Measurements from ENCODE around the gene PTGES3L. TPM values are rescaled to one million over a fixed set of nuclear protein-coding genes. Genes with fewer than 3 reads are reported as not detected.
A peak's percentile ranks its signal among the peaks of the same experiment; 100 is the strongest.

PTGES3L gene
- 0.10 TPM in 1 of 2 replicates, not detected in the other for total RNA-seq (2014; rRNA removed; shearing (Covaris generic))
- polyA plus RNA-seq (2015; cell fraction: cytosol; rRNA removed): 0.17 and 0.41 TPM in 2 replicates
- polyA plus RNA-seq (2015; cell fraction: nucleus; rRNA removed): 0.88 and 1.6 TPM in 2 replicates

DNA sequence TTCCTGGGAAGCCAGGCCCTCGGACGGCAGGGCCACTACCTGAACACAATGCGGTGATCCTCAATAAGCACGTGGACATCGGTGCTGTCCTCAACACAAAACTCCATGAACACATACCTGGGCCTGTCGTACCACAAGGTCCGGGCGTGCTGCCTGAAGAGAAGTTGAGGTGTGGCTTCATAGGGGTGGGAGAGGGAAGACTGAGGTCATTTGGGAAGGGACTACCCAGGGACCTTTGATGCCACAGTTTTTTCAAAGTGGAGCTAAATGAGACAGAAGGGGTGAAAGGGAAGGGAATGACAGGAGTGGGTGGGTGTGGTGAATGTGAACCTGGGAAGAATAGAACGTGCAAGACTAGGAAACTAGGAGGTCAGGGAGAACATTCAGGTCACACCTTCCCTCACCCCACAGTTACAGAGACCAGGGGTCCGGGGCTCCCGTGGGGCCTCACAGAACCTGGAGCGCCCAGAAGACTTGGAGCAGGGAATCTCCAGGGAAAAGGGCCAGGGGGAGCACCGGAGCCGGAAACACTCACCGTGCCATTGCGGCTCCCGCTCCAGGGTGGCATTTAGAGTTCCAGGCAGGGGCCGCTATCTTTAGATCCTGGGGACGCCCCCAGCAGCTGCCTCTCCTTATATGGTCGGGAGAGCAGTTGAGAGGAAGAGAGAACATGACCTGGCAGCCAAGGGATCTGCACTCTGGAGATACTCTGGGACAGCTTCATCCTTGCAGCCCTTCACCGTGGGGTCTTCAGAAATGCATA is at the start of gene PTGES3L:
TSS of gene PTGES3L (minus strand) at position 570 of the 763 bp plus-strand sequence. CDS start at position 543, 27 bp downstream.
- DNase-seq (ENCODE audit: low read depth): peak; percentile 57

GRCh38 chr17:43028221-43028861 is 48.5 kb upstream of the PTGES3L start:
- DNase-seq (ENCODE audit: low read depth): no peak

GRCh38 chr17:43027091-43028032 is 47.5 kb upstream of the PTGES3L start:
- no peak for DNase-seq (ENCODE audit: low read depth)

DNA sequence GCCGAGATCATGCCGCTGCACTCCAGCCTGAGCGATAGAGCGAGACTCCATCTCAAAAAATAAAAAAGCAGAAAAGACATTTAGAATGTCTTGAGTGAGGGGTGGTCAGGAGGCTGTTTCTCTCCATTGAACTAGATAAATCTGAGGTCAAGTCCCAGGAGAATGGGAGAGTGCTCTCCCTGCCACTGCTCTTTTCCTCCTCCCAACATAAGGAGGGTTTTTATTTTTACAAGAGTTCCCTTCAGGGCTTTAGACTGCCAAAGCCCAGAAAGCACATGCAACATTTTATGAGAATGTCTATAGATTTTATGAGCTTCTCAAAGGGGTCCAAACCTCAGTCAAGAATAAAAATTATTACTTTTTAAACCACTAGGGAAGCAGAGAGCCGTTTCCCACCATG is 46.7 kb upstream of the PTGES3L start:
- no peak for DNase-seq (ENCODE audit: low read depth)

GRCh38 chr17:43025766-43026537 is 46.1 kb upstream of the PTGES3L start:
- no peak for DNase-seq (ENCODE audit: low read depth)

GRCh38 chr17:43025290-43025657 is 45.4 kb upstream of the PTGES3L start:
- no peak for DNase-seq (ENCODE audit: low read depth)

DNA sequence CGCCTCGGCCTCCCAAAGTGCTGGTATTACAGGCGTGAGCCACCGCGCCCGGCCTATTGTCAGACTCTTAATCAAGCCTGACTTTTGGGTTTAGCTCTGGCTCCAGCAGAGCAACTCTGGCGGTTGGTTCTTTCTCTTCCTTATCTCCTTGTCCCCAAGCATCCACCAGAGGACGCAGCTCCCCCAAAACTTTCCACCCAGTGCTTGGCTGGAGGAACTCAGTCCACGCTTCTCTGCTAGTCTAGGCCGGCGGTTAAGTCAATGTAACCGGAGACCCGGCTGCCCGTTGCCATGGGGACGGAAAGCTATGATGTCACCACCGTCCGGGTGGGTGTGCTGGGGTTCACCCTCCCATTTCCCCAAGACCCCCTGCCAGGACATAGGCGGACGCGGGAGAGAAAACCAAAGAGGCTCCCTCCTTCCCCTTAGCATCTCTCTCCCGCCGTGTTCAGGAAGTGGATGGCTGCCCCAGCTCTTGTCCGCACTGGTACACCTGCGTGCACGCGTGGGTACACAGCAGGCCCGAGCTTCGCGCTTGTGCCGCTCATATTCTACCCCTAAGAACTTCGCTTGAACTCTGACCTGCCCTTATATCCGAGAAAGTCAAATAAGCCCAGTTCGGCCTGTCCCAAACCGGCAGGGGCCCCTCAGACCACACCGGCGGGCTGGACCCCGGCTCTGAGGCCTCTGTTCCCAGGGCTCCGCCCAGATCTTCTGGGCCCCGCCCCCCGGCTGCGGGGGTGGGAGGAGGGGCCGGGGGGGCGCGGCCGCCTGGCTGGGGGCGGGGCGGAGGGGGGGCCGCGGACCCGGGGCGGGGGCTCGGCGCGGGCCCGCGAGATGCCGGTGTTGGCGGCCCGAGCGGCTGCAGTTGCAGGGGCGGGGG is 44.8 kb upstream of the PTGES3L start, which contains the start of gene RND2:
TSS of gene RND2 (plus strand) at position 825 of the 883 bp plus-strand sequence. CDS start 117 bp downstream, outside the sequence.
- DNase-seq (ENCODE audit: low read depth): peak; percentile 88

- peak; percentile 70 for DNase-seq (ENCODE audit: low read depth)
These were observed 42.0 kb upstream of the PTGES3L start, which contains the start of gene VAT1 for GRCh38 chr17:43021741-43022512. VAT1 (minus strand) TSS chr17:43022385; CDS start chr17:43022322, 63 bp downstream.

GRCh38 chr17:43020789-43021740 is 41.2 kb upstream of the PTGES3L start:
- peak; percentile 71 for DNase-seq (ENCODE audit: low read depth)

- DNase-seq (ENCODE audit: low read depth): no peak
These were observed 40.2 kb upstream of the PTGES3L start for GRCh38 chr17:43020030-43020621.

DNA sequence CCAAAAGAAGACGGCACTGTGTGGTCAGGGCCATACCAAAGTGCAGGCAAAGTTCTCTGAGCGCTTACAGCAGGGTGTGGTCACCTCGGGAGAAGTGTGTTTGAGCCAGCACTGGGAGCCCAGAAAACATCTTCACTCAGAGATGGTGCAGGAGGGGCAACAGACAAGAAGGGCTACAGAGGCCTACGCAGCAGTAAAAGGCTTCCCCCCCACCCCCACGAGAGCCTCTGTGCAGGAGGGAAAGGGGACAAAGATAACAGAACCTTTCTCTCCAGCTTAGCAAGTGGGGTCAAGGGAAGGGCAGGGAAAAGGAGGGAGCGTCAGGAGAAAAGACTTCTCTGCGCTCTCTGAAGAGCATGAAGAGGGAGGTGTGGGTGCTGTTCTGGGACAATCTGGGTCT is 39.5 kb upstream of the PTGES3L start:
- DNase-seq (ENCODE audit: low read depth): no peak

- DNase-seq (ENCODE audit: low read depth): no peak
These were observed 39.1 kb upstream of the PTGES3L start for GRCh38 chr17:43018932-43019331.

DNA sequence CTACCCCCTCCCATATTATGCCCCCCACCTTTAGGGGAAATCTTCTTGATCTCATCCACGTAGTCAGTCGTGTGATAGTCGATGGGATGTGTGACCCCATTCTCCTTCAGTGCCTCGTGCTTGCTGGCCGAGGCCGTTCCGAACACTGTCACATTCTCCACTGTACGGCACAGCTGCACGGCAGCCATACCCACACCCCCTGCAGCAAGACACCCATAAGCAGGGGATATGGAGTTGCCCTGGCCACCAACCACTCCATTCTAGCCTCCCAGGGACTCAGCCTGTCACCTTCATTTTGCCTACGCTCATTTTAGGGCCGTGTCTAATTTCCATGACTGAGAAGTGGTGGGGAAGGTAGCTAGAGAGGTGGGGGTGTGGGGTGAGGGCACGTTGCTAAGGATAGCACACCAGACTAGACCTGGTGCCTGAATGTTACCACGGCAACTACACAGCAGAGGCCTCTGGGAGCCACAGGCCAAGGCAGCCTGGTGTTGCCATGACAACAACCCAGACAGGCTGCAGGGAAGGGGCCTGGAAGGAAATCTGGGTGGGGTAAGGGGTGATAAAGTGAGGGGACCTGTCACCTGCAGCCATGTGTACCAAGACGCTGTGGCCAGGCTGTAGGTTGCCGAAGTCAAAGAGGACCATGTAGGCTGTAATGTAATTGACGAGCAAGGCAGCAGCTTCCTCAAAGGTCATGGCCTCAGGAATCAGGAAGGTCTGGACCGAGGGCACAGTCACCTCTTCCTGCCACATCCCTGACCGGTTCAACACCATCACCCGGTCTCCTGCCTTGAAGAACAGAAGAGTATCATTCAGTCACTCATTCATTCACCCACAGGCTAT is 38.4 kb upstream of the PTGES3L start:
- peak; percentile 13 for DNase-seq (ENCODE audit: low read depth)

DNA sequence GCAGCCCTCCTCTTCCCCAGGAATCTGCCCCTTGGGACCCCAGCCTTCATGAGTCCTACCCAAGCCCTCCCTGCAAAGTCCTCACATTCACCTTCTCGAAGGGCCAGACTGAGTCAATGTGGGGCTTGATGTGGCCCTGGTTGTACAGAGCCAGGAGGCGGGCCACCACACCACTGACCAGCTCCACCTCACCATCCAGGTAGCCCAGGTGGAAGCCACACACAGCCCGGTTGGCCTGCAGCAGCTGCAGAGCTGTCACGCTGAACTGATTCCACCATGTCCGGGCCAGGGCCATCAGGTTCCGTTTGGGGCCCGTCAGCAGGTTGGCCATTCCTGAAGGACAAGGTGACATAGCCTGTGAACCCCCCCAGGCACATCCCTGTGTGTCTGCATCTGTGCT is 36.3 kb upstream of the PTGES3L start:
- no peak for DNase-seq (ENCODE audit: low read depth)

DNA sequence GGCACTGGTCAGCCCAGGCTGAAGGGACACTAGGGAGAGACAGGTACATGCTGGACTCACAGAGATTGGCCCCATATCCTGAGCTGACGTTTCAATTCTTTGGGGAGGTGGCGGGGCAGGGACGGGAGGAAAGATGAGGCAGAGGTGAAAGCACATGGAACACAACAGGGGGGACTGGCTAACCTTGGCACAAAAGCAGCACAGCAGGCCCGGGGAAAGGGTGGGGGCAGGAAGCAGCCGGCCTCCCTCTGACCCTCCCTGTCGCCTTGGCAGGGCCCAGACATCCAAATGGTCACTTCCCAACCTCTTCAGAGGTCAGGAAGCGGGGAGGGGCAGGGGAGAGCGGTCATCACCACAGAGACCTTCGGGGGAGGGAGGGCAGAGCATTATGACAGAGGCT is 35.7 kb upstream of the PTGES3L start:
- DNase-seq (ENCODE audit: low read depth): no peak
